ENCODE data around the gene TNFRSF25. TPM values are rescaled to one million over a fixed set of nuclear protein-coding genes. Genes with fewer than 3 reads are reported as not detected.
"Not testable (repeated sequence)": the region's sequence is repeated elsewhere in the genome, so short reads cannot be mapped to it uniquely, and the experiment has no call there.

Gene TNFRSF25
- polyA plus RNA-seq, 1 donor, result 17.4 TPM

DNA sequence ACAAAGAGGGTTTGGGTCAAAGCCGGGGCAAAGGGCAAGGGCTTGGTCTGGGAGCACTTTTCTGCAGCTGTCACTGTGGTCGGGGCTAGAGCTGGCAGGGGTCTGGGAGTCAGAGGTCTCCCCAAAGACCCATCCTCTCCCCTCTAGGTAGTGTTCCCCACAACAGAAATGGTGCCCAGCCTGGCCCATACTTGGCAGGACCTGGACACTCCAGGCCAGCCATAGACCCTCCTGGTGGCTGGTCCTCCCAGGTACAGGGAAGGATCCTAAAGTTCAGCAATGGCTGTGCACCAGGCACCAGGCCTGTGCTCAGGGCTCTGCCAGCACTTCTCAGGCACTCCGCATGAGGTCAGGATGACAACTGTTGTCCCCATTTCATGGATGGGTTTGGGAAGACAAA, 30.4 kb downstream of the TNFRSF25 start:
- DNase-seq, result no peak

GRCh38 chr1:6435129-6435528, 30.8 kb downstream of the TNFRSF25 start:
- no peak for DNase-seq

DNA sequence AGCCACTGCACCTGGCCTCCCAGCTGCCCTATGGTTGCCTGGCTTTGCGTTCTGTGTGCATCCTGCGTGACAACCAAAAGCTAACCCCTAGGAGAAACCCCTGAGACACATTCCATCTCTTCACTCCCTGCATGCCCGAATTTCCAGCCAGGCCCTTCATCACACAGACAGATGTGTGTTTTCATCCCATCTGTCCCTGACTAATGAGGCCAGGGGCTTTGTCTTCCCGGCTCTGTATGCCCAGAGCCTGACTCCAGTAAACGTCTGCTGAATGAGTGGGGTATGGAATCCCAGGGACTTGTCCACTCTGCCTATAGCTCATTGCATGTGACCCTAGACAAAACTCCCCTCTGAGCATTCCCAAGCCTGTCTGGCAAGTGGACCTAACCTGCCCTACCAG, 31.8 kb downstream of the TNFRSF25 start:
- DNase-seq, result no peak

DNA sequence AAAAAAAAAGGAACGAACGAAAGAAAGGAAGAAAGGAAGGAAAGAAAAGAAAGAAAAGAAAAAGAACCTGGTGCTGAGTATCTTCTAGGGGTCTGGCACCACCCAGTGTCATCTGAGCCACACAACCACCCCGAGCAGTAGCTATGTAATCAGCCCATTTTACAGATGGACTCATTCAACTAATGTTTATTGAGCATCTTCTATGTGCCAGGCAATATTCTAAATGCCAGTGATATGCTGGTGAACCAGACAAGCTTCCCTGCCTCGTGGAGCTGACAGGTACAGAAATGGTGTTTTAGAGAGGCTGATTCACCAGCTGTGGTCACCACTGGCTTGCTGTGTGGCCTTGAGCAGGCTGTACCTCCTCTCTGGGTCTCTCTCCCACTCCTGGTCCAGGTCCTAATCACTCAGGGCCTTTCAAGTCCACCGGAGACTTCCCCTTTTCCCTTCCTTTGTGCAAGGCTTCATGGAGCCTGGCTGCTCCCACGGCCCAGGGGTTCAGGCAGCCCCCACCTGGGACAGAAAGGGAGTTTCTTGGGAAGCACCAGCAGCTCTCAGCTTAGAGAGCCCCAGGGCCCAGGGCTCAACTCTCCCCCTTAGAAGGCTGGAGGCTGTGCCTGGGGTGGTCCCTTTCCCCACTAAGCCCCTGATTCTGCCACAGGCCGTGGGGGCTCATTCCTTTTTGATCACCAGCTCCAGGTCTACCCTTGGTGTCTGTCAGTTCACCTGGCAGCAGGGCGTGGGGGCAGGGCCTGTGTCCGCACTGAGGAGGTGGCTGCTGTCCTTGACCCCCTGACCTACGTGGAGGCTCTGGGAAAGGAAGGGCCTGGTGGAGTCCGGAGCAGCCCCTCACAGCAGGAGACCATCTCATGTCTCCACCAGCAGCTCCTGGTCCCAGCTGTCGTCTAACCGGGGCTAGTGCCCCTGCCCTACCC, 34.1 kb downstream of the TNFRSF25 start:
- not testable (repeated sequence) for DNase-seq

DNA sequence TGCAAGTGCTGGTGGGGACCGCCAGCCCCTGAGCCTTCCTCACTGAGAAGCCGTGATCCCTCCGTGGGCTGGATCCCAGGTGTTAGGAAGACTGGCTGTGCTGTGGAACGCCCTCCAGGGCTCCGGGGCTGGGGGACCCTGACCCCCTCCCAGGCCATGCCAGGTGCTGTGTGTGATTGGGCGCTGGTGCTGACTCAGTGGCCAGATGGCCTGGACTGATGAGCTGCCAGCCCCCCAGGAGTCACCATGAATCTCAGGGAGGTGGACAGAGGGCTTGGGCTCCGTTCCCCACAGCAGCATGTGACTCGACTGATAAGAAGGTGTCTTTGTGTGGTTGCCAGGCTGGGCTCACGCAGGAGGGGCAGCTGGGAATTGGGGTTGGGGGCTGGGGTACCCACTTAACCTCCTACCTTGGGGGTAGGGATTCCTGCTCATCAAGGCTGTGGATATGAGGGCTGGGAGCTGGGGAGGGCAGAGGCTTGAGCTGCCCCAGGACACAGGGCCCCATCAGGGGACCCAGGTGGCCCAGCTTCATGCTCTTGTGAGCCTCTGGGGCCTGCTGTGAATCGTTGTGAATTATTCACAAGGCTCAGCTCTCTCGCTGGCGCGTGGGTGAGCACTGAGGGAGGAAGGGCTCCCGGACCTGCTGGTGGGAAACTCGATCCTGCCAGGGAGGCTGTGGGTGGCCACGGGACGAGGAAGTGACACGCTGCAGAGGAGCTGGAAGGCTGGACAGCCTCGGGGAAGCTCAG, 36.1 kb downstream of the TNFRSF25 start:
- not testable (repeated sequence) for DNase-seq

GRCh38 chr1:6428453-6428852, 37.5 kb downstream of the TNFRSF25 start:
- DNase-seq, result not testable (repeated sequence)

- no peak for DNase-seq
Observed at GRCh38 chr1:6427441-6428390, 38.3 kb downstream of the TNFRSF25 start.

DNA sequence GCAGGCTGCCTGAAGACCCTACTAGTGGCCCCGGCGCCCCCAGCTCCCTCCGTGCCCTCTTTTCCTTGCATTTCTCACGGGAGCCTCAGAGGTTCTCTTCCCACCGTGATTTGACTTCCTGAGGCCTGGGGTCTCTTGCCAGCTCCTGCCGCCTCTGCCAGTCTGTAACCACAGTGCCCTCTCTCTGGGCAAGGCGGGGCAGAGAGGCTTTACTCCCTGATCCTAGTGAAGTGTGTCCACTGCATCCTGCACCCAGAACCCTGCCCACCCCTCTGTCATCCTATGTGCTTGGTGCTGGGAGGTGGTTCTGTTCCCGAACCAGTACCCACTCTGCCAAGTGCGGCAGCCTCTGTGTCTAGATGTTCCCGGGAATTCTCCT, 39.0 kb downstream of the TNFRSF25 start:
- DNase-seq, result no peak

DNA sequence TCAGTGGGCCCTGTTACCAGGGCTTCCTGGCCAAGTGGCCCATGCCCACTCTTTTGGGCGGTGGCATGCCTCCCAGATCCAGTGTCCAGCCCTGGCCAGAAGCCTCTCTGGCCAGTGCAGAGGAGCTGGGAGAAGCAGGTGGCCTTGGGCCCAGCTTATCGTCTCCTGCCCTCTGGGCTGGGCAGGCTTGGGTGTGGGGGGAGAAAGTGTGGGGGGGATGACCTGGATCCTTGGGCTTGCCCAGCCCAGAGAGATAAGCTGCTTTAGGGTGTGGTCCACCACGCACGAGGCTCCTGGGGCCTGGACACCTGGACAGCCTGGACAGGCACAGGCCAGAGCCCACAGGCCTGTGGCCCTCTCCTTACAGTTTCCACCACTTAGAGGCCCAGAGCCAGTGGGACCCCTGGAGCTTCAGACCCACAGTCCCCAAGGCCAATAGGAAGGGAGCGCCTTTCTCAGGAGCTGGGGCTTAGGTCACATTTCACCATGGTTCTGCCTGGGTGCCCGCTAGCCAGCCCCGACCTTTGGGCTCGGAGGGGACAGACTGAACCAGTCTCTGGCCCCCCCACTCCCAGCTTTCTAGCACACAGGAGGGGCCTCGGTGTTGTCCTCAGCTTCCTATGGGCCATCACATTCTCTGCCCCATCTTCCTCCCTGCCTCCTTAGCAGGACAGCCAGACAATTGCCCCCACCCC, 39.5 kb downstream of the TNFRSF25 start:
- no peak for DNase-seq

- DNase-seq, result no peak
Observed at GRCh38 chr1:6425658-6426057, 40.3 kb downstream of the TNFRSF25 start.

- no peak for DNase-seq
Observed at GRCh38 chr1:6424619-6425593, 41.1 kb downstream of the TNFRSF25 start, which contains the start of gene ESPN. TSS of gene ESPN (plus strand) at chr1:6424776. CDS start at chr1:6424956, 180 bp downstream.

- no peak for DNase-seq
Observed at GRCh38 chr1:6424000-6424565, 41.9 kb downstream of the TNFRSF25 start.

DNA sequence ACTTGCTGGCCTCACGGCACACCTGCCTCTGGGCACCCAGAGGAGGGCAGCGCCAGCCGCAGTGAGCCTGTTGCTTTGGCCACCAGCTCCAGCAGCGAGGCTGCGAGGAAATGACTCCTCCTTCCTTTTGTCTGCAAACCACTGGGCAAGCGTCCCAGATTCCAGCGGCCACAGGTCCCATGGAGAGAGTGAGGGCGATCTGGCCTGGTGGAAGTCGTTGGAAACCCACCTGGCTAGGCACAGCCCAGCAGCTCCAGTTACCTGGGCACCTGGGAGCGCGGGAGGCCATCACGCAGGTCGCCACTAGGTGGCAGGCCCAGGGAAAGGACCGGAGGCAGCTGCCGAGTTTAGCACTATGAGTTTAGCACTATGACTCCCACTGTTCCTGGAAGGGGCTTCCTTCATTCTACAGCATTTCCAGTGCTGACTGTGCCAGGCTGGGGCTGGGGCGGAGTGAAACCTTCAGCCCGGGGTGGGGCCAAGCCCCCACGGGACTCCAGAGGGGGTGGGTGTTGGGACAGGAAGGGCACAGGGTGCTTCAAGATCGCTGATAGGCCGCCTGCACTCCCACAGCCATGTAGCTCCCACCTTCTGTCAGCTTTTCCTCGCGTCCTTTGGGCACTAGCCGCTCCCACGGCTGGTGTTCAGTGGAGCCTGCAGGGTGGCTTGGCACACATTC, 42.5 kb downstream of the TNFRSF25 start:
- no peak for DNase-seq

DNA sequence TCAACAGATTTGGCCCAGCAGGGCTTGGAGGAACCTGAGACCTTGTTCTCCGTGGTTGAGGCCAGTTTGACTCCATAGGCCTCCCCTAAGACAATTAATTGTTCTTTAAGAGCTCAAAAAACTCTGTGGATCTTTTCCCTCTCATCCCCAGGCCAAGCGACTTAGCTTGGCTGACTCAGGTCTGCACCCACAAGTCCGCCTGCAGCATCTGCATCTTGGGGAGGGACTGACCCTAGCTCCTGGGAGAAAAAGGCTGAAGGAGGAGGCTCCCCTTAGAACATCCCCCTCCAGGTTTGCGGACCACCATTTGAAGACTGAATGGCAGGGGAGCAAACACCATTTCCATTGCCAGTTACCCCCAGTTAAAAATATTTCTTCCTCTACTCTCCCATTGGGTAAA, 44.7 kb downstream of the TNFRSF25 start:
- no peak for DNase-seq

DNA sequence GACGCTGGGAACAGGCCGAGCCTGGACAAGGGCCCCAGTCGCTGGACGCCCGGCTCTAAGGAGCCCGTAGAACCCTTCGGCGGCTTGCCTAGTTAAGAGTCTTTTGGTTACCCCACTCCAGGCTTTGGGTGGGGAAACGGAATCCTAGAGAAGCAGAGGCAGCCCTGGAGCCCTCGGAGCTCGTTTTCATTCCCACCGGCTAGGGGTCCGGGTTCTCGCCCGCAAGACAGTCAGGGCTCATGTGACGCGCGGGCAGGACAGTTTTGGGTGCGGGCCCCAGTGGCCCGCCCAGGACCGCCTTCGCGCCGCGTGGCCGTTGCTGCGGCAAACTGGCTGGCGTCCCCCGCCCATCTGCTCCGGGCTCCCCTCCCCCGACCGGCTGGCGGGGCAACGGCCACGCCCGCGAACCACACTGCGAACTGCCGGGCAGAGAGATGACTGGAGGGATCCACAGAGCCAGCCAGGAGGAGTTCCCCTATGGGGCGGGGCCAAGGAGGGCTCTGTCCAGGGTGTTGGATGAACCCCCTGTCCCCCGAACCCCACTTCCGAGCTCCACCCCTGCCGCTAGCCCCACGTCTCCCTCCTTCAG, 45.4 kb downstream of the TNFRSF25 start:
- DNase-seq, result no peak

- DNase-seq, result no peak
Observed at GRCh38 chr1:6419804-6420453, 46.0 kb downstream of the TNFRSF25 start, which contains the start of gene HES2. TSS of gene HES2 (minus strand) at chr1:6419919. CDS start at chr1:6419820, 99 bp downstream.

DNA sequence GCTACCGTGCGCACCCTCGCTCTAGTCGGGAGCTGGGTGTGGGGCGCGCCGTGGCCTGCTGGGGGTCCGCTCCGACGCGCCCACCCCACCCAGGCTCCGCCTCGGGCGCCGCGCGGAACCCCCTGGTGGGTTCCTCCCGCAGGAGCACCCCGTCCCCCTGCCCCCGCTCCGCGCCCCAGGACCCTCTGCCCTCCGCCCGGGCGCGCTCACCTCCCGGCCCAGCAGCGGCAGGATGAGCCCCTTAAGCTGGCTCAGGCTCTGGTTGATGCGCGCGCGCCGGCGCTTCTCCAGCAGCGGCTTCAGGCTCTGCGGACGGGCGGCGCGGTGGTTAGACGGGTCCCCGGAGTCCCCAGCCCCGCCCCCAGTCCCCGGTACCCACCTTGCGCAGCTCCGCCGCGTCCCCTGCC, 46.6 kb downstream of the TNFRSF25 start:
- no peak for DNase-seq

All from left kidney (tissue), 2 donors.